Caki2 (cell line): Measurements from ENCODE around the gene FKBP3. TPM values are rescaled to one million over a fixed set of nuclear protein-coding genes. Genes with fewer than 3 reads are reported as not detected.

Experiments used
- DNase-seq: peaks from one replicate; pipeline ENCODE4 v3.0.0-alpha.2; 2015; ENCODE audit warnings: low read depth
- in situ Hi-C: cut with HindIII; loops from 2 replicates; pipeline ENCODE4 v1.10.0; 2016; ENCODE audit warnings: low sequenced_read_pairs, low pct_unique_long_range_greater_than_20kb, mixed read lengths
- total RNA-seq: library from RNA; depleted of rRNA; stranded (reverse); fragments of >200 nt; shearing (Covaris generic); gene quantifications from 2 replicates; pipeline ENCODE4 v1.2.3, GENCODE V29; 2014; ENCODE audit warnings: low replicate concordance; rRNA removed

FKBP3 gene
- total RNA-seq, 1 experiment from 2014 or later: 29.0 TPM

DNA sequence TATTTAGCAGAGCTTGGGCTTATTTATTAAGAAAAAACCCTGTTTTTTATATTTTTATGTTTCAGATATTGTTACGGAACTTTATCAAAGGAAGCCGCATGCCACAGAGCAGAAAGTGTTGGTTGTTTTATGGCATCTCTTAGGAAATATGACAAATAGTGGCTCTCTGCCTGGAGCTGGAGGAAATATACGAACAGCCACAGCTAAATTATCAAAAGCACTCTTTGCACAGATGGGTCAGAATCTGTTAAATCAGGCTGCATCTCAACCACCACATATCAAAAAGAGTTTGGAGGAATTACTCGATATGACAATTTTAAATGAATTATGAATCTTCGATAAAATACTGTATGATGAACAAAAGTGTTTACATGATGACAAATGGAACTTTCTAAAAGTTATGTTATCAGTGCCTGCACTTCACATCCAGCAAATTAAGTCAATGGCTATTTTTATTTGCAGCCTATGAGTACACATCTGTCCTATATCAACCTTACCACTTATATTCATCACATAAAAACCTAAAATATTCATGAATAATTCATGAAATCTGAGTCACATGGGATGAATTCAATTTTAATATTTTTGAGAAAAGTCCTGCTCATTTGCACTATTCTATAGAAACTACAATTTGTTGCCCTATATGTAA lies 60.9 kb downstream of the FKBP3 start:
- DNase-seq: no peak
- in situ Hi-C loops: no loop called here

- in situ Hi-C loops: no loop called here
- DNase-seq: no peak
Observed at GRCh38 chr14:45072126-45072525, 62.2 kb downstream of the FKBP3 start.

DNA sequence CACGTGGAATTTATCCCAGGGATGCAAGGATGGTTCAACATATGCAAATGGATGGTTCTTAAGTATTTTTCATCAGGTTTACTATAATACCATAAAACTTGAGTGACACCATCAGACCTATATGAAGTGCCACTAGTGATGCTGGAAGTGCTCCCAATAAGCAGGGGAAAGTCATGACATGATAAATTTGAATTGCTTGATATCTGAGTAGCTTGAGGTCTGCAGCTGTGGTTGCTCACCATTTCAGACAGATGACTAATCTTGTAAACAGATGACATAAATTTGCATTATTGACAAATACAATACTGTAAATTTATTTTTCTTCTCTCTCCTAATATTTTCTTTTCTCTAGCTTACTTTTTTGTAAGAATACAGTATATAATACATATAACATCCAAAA lies 64.1 kb downstream of the FKBP3 start:
- in situ Hi-C loops: no loop called here
- DNase-seq: no peak

DNA sequence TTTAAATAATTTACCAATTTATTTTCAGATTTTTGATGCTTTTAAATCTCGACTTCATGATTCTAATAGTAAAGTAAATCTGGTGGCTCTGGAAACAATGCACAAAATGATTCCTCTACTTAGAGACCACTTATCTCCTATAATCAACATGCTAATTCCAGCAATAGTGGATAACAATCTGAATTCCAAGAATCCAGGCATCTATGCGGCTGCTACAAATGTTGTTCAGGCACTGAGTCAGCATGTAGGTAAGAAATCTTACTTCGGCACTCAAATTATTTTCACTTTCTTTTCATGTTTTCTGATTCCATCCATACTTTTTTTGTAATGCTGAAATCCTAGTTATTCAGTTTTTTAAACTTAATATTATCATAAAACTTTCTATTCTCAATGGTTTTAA lies 65.9 kb downstream of the FKBP3 start:
- in situ Hi-C loops: no loop called here
- DNase-seq: no peak

DNA sequence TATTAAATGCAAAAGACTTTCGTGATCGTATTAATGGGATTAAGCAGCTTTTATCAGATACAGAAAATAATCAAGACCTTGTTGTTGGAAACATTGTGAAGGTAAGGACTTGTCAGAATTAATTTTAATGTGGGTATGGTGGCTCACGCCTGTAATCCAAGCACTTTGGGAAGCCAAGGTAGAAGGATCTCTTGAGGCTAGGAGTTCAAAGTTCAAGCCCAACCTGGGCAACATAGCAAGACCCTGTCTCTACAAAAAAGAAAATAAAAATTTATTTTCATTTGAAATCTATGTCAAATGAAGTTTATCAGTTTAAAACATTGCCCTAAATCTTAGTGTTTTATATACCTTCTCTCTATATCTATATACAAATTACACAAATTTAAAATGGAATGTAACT lies 67.6 kb downstream of the FKBP3 start:
- no peak for DNase-seq
- in situ Hi-C loops: no loop called here

DNA sequence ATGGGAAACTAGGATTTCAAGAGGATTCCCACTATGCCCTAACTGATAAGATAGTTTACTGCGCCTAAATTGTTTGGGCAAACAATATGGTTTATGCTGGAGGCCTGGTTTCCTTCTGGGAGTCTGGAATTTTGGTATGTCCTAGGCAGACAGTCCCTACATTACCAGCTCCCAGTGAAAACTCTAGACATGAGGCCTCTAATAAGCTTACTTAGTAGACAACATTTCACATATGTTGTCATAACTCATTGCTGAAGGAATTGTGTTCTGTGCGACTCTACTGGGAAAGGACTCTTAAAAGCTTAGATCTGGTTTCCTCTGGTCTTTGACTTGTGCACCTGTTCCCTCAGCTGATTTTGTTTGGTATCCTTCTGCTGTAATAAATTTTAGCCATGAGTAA lies 68.3 kb downstream of the FKBP3 start:
- in situ Hi-C loops: no loop called here

More for the DNA sequence above, 68.3 kb downstream of the FKBP3 start:
- DNase-seq: no peak

Other genes starting within 250 kb of the FKBP3 start
- 1.8 and 2.9 TPM in 2 replicates for gene KLHL28, start 172.5 kb downstream of the FKBP3 start, total RNA-seq
- gene TOGARAM1, start 172.3 kb downstream of the FKBP3 start, total RNA-seq: 2.8 and 3.9 TPM in 2 replicates
- 12.0 and 22.8 TPM in 2 replicates for gene PRPF39, start 50.4 kb downstream of the FKBP3 start, total RNA-seq
- 1.3 and 1.8 TPM in 2 replicates for gene FANCM, start 1.4 kb upstream of the FKBP3 start, total RNA-seq
- gene MIS18BP1, start 118.7 kb upstream of the FKBP3 start, total RNA-seq: 18.5 and 26.6 TPM in 2 replicates